Mesothelial cell of epicardium (in vitro differentiated cells): ENCODE data around the gene TTR. TPM values are rescaled to one million over a fixed set of nuclear protein-coding genes. Genes with fewer than 3 reads are reported as not detected.
A peak's percentile ranks its signal among the peaks of the same experiment; 100 is the strongest.

Source experiments
- DNase-seq, 2 experiments: peaks; one replicate each; pipeline ENCODE4 v3.0.0; 2021; ENCODE audit warnings: low spot score in 2 of 2; ENCODE audit not compliant: unreplicated experiment in 2 of 2
- H3K27ac Mint-ChIP-seq: 2 replicates; pipeline ENCODE4 v1.8.0; 2021; ENCODE audit warnings: mixed read lengths
- H3K27me3 Mint-ChIP-seq: 2 replicates; pipeline ENCODE4 v1.8.0; 2021; ENCODE audit warnings: low read depth, mixed read lengths
- H3K36me3 Mint-ChIP-seq: 2 replicates; pipeline ENCODE4 v1.8.0; 2021; ENCODE audit warnings: mixed read lengths
- H3K4me1 Mint-ChIP-seq: 2 replicates; pipeline ENCODE4 v1.8.0; 2021; ENCODE audit warnings: mixed read lengths
- H3K4me3 Mint-ChIP-seq: 2 replicates; pipeline ENCODE4 v1.8.0; 2021; ENCODE audit warnings: mild to moderate bottlenecking, moderate library complexity, mixed read lengths
- H3K9me3 Mint-ChIP-seq: 2 replicates; pipeline ENCODE4 v1.8.0; 2021; ENCODE audit warnings: mixed read lengths
- total RNA-seq: library from RNA; stranded (reverse); gene quantifications from 3 replicates; pipeline ENCODE4 v1.2.1, GENCODE V29; 2021
- TF ChIP-seq, protein P1 (sequence below): fragments of 200-600 bp; sonication (generic); IDR thresholded peaks from one replicate; pipeline ENCODE4 v1.5.0; 2021; ENCODE audit warnings: antibody characterized with exemption; ENCODE audit not compliant: unreplicated experiment

TTR gene
- total RNA-seq, 1 donor from 2014 or later = not detected

DNA sequence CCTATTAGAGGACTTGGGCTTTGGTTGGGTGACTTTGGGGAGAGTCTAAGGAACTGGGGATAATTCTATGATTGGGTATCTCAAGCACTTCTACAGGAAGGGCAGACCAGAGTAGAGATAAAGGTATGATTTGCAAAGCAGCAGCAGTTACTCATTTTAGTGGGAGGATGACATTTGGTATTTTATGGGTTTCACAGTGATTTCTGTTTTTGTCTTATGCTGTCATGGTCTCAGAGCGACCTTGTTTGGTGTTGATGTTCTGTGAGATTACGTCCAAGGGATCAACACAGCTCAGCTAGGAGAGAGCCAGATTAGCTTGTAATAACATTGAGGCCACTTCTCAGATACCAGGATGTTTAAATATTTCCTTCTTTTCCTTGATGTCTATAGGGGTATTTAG lies 18.2 kb downstream of the TTR start:
- H3K36me3 Mint-ChIP-seq = no peaks in the 10 kb centered on the region
- H3K4me3 Mint-ChIP-seq = no peak overlapping the region
- H3K4me1 Mint-ChIP-seq = peaks cover 44% of the 10 kb centered on the region
- no peaks in the 10 kb centered on the region for H3K9me3 Mint-ChIP-seq
- peak overlapping the region; percentile 57 for H3K27ac Mint-ChIP-seq
- peaks cover 2% of the 10 kb centered on the region for H3K27me3 Mint-ChIP-seq
- no peak for DNase-seq
- TF ChIP-seq, protein P1, sequence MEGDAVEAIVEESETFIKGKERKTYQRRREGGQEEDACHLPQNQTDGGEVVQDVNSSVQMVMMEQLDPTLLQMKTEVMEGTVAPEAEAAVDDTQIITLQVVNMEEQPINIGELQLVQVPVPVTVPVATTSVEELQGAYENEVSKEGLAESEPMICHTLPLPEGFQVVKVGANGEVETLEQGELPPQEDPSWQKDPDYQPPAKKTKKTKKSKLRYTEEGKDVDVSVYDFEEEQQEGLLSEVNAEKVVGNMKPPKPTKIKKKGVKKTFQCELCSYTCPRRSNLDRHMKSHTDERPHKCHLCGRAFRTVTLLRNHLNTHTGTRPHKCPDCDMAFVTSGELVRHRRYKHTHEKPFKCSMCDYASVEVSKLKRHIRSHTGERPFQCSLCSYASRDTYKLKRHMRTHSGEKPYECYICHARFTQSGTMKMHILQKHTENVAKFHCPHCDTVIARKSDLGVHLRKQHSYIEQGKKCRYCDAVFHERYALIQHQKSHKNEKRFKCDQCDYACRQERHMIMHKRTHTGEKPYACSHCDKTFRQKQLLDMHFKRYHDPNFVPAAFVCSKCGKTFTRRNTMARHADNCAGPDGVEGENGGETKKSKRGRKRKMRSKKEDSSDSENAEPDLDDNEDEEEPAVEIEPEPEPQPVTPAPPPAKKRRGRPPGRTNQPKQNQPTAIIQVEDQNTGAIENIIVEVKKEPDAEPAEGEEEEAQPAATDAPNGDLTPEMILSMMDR = no peak

DNA sequence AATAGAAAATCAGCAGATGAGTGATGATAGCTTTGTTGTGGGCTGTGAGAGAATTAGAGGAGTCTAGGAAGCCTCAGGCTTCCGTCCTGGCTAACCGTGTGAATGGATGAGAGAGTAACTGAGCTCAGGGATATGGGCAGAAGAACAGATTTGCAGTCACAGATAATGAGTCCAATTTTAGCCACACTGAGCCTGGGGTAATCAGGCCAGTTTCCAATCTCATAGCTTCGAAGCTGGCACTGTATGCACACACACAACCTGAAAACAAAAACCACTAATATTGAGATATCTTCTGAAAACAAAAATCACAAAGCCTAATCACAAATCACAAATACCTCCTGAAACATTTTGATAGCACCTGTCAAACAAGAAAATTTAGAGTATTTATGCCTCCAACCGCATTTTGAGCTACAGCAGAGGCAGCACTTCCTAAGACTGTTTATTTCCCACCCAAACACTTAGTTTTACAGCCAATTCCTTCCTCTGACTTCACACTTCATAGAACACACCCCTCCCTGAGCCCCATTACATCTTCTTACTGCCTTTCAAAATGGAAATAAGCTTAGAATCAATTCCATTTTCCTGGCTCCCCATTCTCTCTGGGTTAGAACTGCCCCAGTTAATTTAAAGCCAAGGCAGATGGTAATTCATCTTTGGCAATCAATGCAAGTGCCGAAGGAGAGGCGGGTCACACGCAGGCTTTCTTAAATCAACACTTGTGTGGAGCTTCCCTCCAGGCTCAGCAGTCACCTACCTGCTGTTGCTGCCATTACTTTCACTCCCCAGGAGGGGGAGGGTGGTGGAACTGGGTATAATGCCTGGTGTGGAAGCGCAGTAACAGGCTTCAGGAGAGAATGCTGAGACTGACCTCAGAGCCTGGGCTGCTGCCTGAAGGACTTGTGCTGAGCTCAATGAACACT lies 18.9 kb downstream of the TTR start:
- TF ChIP-seq, protein P1 = peak; percentile 35
- DNase-seq = peak in 1 of 2 experiments; percentile 40
- no peaks in the 10 kb centered on the region for H3K9me3 Mint-ChIP-seq
- H3K27me3 Mint-ChIP-seq = peaks cover 2% of the 10 kb centered on the region
- peaks cover 47% of the 10 kb centered on the region for H3K4me1 Mint-ChIP-seq
- H3K27ac Mint-ChIP-seq = peak overlapping the region; percentile 57
- H3K4me3 Mint-ChIP-seq = no peak overlapping the region
- no peaks in the 10 kb centered on the region for H3K36me3 Mint-ChIP-seq

DNA sequence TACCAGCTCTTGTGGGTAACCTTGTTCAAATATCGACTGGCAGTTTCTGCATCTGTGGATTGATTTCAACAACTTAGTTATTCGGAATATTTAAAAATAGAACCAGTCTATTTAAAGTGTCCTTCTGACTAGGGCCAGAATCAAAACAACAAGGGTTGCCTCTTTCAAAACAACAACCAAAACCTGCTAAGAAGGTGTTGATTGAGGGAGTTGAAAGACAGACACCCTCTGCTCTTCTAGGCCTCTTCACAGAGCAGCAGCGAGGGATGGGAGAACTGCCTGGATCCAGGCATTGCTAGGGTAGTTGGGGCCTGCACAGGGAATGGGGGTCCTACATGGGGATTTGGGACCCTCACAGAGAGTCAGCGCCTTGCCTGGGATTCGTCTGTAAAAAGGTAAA lies 19.8 kb downstream of the TTR start:
- TF ChIP-seq, protein P1 = no peak
- peaks cover 47% of the 10 kb centered on the region for H3K4me1 Mint-ChIP-seq
- H3K9me3 Mint-ChIP-seq = no peaks in the 10 kb centered on the region
- H3K27me3 Mint-ChIP-seq = peaks cover 2% of the 10 kb centered on the region
- no peak overlapping the region for H3K27ac Mint-ChIP-seq
- no peak overlapping the region for H3K4me3 Mint-ChIP-seq
- no peaks in the 10 kb centered on the region for H3K36me3 Mint-ChIP-seq
- no peak for DNase-seq

DNA sequence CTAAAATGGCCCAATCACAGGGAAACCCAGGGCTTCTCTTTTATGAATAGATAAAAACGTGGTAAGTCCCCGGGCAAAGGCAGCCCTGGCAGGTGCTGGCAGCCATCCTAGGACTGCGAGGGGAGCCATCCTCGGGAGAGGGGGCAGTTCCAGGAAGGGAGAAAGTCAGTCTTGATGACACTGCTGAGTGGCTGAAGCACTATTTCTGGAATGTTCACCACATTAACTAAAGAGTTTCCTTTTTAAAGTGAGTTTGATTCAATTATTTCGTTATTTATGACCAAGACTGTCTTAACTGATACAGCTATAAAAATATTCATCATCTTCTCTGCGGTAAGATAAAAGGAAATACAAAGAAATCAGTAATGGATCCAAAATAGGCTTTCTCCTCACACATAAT lies 20.4 kb downstream of the TTR start:
- TF ChIP-seq, protein P1 = no peak
- Mint-ChIP-seq H3K27me3 (peaks cover 2% of the 10 kb centered on the region), H3K4me3 (no peak overlapping the region), H3K36me3 (no peaks in the 10 kb centered on the region), H3K4me1 (peaks cover 49% of the 10 kb centered on the region), H3K9me3 (no peaks in the 10 kb centered on the region), H3K27ac (peak overlapping the region; percentile 58)
- no peak for DNase-seq

DNA sequence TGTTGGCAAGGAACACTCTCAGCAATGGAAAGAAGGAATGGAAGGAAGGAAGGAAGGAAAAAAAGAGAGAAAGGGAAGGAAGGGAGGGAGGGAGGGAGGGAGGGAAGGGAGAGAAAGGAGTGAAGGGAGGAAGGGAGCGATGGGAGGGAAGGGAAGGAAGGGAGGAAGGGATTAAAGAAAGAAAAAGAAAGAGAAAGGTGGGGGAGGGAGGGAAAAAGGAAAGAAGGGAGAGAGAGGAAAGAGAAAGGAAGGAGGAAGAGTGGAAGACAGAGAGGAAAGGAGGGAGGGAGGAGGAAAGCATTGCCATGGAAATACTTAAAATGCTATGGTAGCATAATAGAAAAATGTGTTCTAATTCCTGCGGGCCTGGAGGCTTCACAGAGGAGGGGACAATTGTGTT lies 22.4 kb downstream of the TTR start:
- DNase-seq = no peak
- Mint-ChIP-seq H3K9me3 (peaks cover 4% of the 10 kb centered on the region), H3K4me1 (peaks cover 49% of the 10 kb centered on the region), H3K4me3 (no peak overlapping the region), H3K27me3 (no peaks in the 10 kb centered on the region), H3K36me3 (no peaks in the 10 kb centered on the region), H3K27ac (no peak overlapping the region)
- TF ChIP-seq, protein P1 = no peak
